HG02610 (cell line): ENCODE results near the gene ARHGAP22.

Experiments used
- ATAC-seq: cut with Tn5 transposase; IDR thresholded peaks from one replicate; pipeline ENCODE4 v1.9.1; 2021; ENCODE audit warnings: mild to moderate bottlenecking, moderate library complexity; ENCODE audit not compliant: unreplicated experiment

ARHGAP22 gene

DNA sequence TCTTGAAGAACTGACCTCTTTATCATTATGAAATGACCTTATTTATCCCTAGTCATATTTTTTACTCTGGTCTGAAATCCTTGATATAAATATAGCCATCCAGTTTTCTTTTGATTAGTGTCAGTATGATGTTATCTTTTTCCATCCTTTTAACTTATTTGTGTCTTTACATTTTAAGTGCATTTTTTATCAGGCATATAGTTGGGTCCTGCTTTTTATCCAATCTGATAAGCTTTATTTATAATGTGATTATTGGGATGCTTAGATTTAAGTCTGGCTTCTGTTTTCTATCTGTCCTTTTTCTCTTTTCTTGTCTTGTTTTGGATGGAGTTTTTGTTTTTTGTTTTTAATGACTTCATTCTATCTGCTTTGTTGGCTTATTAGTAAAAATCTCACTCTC lies 119.2 kb downstream of the ARHGAP22 start:
- no peak for ATAC-seq

DNA sequence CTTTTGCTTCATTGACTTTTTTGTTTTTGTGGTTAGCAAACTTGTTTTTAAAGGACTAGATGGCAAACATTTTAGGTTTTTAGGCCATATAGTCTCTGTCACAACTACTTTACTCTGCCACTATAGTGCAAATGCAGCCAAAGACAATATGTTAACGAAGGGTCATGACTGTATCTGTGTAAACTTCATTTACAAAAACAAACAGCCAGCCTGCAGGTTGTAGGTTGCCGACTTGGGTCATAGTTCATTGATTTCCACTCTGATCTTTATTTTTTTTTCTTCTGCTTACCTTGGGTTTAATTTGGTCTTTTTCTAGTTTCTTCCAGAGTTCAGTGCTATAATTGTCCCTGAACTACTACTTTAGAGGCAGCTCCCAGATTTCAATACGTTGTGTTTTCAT lies 120.0 kb downstream of the ARHGAP22 start:
- ATAC-seq = no peak

DNA sequence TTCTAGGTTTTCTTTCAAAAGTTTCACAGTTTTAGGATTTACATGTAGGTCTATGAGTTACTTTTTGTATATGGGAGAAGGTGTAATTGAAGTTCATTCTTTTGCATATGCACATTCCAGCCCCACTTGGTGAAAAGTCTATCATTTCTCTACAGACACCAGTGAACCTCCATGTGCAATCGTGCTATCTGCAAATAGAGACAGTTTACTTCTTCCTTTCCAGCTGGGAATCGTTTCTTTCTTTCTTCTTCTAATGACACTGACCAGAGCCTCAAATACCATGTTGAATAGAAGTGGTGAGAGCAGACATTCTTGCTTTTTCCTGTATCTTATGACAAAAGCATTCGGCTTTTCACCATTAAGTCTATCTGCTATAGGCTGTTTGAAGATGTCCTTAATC lies 122.7 kb downstream of the ARHGAP22 start:
- no peak for ATAC-seq

DNA sequence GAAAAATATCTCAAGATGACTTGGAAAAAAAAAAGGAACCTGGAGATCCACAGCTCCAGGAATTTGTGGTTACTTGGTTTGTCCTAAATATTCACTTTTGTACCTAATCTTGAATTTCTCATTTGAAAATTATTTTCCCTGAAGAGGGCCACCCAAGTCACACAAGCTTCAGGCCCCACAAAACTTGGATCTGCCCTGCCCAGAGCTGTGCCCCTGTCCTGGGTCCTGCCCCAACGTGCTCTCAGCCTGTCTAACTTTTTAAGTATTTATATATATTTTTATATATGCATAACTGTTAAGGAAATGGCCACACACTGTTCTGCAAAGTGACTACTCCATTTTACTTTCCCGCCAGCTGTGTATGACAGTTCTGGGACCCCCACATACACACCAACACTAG lies 123.5 kb downstream of the ARHGAP22 start:
- no peak for ATAC-seq

DNA sequence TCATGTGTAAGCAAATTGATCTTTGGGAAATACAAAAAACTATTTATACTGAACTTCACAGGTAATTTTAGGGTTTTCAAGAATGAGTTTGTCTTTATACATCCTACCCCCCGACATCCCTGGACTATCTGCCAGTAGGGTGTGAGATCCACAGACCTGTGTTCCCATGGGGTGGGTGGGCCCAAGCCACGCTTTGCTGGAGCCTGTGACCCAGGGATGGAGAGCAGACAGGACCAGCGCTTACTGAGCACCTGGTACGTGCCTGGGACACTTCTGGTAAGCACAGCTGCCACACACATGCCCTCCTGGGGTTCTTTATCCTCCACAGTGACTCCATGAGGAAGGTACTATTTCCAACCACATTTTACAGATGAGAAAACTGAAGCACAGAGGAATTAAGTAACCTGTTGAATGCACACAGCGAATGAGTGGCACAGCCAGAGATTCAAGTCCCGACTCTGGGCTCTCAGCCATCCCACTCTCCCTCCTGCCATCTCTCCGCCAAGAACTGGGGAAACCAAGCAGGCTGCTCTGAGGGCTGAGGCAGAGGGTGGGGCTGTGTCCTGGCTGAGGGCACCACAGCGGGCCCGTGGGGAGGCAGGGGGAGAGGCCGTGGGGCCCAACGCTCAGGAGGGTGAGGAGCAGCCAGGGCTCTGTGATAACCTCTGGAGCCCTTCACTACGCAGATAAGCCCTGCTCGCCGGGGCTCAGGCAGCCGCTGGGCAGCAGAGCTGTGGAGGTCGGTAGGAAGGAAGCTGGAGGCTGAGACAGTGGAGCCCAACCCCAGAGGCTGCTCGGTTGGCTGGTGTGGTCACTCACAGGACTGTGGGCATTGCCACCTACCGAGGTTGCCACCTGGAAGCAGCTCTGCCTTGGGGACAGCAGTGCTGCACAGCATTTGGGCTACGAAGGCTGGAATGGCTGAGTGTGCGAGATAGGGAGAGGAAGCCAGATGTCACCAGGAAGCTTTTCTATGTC lies 124.2 kb downstream of the ARHGAP22 start:
- no peak for ATAC-seq

DNA sequence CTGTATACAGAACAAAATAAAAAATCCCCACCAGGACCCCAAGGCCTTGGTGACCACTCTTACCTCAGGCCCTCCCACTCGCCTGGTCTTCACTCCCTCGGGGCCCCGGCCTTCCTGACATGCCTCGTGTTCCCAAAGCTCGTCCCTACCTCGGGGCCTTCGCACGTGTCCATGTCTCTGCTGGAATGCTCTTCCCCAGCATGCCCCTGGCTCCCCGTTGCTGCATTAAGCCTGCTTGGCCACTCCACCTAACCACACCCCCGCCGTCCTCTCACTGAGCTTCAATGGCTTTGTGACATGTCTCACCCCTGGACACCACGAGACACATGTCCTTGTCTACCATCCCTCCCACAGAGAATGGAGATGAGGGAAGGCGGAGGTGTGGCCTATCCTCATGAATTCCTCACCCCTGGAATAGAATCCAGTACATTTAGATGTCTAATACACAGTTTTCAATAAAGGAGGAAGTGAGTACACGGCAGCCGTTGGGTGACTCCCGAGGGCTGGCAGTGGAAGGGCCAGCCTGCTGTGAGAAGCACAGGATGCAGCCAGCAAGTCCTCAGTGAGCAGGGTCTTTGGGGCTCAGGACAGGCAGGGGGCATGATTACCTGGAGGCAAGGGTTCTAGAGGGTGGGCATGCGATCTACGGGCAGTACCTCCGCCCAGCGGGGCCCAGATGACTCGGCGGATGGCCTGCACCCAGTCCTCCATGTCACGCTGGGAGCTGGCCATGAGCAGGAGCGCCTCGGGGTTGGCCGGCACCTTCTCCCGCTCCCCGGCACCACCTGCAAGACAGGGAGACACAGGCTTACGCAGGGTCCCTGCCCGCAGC lies 125.7 kb downstream of the ARHGAP22 start:
- ATAC-seq = no peak

DNA sequence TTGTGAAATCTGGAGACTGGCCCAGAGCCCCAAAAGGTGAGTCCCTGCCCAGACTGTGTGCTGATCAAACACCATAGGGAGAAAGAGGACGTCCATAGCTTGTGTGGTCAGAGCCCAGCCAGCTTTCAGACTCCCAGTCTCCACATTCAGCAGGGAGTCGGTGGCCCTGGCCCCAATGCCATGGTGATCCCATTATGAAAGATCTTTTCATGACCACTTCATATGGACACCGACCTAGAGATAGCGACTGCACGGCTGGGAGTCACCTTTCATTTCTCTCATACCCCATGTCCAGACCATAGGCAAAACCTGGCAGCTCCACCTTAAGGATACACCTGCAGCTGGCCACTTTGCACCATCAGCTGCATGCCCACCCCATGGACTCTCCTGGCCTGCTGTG lies 126.4 kb downstream of the ARHGAP22 start:
- no peak for ATAC-seq

DNA sequence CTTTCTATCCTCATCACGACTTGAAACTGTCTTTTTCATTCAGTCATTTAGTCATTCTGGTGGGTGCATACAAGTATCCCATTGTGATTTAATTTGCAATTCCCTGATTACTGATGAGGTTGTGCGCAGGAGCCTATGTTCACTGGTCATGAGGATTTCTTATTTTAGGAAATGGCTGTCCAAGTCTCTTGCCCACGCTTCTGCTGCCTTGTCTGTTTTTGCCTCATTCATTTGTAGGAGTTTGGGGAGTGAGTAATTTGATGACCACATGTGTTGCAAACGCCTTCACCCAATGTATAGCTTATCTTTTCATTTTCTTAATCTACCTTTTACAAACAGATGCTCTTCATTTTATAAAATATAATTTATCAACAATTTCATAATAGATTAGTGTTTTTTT lies 127.3 kb downstream of the ARHGAP22 start:
- ATAC-seq = no peak

DNA sequence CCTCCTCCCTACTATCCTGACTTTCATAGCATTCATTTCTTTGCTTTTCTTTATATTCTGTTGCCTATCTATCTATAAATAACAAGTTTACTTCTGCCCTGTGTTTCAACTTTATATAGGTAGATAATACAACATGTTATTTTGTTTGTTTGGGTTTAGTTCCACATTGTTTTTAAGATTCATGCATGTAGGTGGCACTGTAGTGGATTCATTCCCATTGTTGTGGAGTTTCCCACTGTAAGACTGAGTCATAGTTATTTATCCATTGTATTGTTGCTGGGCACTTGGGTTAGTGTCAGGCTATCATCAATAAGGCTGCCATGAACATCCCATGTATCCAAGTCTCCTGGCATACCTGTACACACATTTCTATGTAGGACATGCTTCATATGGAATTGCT lies 127.7 kb downstream of the ARHGAP22 start:
- ATAC-seq = no peak

DNA sequence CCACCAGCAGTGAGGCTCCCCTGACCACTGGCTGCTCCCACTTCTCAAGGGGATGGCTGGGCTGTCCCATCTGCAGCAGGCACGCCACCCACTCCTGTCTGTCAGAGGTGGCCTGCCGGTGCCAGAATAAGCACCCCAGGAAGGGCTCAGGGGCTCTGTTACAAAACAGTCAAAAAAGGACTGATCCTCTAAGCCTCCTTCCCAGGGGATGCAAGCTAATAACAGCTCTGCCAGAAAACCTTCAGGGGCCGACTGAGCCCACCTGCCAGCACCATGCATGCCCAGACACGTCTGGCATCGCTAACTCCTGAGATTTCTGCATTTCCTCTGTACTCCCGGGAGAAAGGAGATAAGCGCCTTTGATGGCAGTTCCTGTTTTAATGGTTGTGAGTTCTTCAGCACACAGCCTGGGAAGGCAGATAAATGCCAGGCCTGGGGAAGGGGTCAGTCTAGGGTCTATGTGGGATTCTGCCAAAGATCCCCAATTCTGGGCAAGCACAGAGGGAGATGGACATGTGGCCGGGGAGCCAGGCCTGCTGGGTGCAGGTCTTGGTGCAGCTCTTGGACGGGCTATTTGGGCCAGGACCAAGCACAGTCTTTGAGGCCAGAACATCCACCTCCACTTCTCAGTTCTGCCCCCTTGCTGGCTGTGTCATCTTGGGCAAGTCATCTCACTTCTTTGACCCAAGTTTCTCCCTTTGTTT lies 128.4 kb downstream of the ARHGAP22 start:
- ATAC-seq = no peak

DNA sequence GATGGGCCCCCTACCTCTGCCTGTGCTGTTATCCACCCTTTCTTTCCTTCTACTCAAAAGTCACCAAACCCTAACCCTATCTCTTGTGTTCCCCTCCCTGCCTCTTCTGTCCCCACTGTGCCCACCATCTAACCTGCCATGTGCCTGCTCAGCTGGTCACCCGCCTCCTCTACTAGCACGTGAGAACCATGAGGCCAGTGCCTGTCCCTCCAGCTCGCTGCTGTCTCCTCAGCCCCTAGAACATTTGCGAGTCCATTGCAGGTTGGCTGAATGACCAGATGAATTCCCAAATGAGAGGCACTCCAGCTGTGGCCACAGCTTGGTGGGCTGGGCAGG lies 129.0 kb downstream of the ARHGAP22 start:
- no peak for ATAC-seq

DNA sequence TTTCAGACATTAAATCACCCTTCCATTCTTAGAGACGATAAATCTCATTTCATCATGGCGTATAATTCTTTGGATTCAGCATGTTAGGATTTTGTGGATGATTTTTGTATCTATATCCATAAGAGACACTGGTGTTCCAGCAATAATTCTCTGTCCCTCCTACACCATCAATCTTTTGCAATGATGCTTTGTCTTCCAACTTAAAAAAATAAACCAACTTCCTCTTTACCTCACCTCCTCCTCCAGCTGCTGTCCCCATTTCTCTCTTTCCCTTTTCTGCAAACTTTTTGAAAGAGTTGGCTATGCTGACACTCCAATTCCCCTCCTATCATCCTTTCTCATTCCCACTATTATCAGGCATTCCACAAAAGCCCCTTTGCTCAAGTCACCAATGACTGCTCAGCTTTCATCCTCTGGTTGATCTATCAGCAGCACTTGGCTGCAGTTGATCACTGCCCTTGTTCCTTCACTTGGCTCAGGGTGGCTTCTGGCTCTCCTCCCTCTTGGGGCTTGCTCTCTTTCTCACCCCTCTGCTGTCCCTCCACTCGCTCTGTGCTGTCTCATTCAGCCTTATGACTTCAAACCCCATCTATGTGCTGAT lies 130.0 kb downstream of the ARHGAP22 start:
- no peak for ATAC-seq

DNA sequence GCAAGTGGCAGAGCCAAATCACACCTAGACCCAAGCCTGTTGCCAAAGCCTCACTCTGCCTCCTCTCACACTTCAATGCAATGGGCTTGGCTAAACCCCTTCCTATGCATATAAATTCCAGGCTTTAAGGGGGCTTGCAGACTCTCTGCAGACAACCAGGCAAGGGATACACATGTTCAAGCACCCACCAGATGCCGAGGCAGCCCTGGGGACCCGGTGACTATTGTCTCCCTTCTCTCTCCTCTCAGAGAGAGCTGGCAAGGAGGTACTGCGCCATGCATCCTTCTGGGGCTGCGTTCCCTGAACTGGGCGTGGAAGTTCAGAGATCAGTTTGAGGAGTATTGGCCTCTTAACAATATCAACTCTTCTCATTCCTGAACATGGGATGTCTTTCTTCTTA lies 131.2 kb downstream of the ARHGAP22 start:
- no peak for ATAC-seq

DNA sequence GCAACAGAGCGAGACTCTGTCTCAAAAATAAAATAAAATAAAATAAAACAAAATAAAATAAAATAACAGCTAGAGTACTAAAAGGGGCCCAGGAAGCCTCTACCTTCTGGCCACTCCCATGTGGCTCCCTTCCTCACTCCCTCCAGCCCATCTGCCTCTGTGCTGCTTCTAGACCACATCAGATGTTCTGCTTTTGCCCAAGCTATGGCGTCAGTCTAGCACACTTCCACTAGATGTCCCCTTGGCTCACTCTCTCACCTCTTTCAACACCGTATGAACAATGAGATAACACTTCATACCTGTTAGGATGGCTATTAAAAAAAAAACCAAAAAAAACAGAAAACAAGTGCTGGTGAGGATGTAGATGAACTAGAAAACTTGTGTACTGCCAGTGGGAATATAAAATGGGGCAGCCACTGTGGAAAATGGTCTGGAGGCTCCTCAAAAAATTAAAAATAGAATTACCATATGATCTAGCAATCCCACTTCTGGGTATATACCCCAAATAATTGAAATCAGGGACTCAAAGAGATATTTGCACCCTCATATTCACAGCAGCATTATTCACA lies 132.3 kb downstream of the ARHGAP22 start:
- ATAC-seq = no peak

DNA sequence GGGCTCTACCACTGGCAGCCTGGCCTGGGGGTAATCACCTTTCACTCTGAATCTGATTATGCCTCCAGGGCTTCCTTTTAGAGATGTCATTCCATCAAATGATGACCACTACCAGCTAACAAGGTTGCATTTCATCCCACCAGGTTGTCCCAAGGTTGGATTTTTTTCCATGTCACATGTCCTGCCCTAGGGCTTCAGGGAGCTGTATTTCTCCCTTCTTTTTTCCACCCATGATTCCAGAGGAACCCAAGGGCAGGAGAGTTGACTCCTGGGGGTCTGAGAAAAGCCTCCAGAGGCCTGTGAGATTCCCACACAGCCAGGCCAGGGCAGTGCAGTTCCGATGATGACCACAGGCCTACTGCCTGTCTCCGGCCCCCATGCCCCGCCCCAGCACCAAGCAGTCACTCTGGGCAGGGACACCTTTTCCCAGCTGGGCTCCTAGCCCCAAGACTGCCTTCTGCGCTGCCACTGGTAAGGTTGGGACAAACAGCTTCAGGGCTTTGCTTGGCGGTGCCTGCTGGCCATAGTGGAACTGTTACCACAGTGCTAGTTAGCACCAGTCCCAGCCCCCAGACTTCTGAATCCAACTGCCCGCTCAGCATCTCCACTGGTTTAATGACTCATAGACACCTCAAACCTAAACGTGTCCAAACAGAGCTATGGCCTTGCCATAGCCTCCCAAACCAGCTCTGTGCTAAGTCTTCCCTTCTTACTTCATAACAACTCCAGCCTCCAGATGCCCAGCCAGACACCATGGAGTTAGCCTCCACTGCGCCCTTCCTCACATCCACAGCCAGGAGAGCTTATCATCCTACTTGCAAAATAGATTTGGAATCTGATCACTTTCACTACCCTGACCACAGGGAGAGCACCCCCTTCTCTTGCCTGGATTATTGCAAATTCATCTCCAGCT lies 133.7 kb downstream of the ARHGAP22 start:
- no peak for ATAC-seq

DNA sequence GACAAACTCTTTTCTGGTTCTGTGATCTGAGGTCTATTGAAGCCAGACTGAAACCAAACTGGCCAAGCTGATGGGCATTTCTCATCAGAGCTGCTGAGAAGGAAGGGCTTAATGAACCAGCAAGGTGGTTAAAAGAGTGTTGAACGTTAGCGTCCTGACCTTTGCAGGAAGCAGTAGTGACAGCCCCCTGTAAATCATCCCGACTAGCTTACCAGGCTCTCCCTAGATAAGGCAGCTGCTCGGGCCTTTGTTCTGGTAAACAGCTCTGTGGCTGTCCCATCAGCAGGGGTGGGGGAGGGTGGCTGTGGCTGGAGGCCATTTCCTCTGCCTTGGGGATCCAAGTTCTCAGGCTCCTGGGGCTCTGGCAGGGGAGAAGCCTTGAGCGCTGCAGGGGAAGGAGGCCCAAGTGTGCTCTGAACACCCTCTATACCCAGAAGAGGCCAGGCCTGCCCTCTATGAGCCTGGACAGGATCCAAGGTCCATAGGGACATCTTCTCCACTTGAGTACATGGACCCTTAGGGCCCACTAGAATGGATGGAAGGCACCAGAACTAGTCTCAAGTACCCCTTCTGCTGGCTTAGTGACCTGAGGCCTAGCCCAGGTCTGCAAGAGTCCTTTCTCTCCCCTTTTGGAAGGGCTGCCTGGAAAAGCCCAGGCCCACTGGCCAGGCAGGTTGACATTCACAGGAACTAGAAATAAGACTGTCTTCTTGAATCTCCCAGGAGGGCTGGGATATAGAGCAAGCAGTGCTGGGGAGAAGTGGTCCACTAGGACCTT lies 134.6 kb downstream of the ARHGAP22 start:
- no peak for ATAC-seq

DNA sequence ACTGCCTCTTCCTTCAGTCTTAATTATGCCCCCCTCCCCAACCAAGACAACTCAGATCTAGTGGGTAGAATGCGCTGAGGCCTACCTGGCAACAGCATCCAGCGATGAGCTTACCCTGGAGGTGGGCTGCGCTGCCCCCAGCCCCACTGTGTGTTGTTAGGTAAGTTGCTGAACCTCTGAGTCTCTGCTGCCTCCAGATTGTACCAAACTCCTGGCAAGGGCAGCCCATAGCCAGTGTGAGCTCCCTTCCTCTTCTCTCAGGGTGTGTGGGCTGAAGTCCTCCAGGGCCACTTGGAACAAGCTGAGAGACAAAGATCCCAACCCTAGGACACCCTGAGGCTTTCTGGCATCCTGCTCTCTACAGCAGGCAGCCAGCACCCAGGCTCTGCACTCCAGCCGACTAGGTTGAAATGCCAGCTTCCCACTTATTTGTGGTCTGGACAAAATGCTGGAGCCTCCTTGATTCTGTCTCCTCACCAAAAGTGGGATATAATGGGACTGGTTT lies 135.3 kb downstream of the ARHGAP22 start:
- no peak for ATAC-seq

DNA sequence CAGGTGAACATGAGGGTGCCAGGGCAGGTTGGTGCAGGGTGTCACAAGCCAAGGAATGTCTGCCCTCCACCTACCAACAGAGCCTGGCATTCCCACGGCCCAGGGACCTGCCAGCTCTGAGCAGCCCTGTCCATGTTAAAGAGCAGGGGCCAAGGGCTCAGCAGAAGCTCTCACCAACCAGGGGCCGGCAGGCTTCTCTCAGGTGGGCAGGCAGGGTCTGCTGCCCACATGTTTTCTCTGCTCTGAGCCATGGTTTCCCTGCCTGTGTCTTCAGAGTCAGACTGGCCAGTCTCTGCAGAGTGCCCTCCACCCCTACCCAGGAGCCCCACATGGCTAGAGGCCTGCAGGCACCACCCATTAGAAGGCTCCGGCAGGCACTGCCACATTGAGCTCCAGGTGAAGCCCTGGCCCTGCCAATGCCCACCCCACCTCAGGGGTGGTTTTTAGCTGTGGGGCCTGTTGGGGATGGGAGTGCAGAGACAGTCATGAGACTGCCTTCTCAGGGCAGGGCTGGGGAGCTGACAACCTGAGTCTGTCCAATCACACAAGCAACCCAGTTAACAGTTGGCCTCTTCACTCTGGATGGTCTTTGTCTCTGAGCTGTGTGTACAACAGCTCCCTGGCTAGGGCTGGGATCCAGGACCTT lies 135.9 kb downstream of the ARHGAP22 start:
- ATAC-seq = no peak
